Heart left ventricle (tissue), 13 donors: ENCODE data around the gene GPR39.

Experiments used
- POLR2A ChIP-seq, 2 donors: fragments of 450-650 bp; IDR thresholded peaks; one replicate each; pipeline ENCODE4 v1.6.1; 2017; ENCODE audit warnings: antibody characterized with exemption in 2 of 2, mild to moderate bottlenecking in 2 of 2, moderate library complexity in 2 of 2
- TF ChIP-seq, protein P1 (sequence below), 12 donors: fragments of 200-600 bp; sonication (generic) in 4 of 12; IDR thresholded peaks; one replicate each; pipeline versions ENCODE4 v1.5.0 to v1.8.0; 2018 to 2022; ENCODE audit warnings: antibody characterized with exemption in 12 of 12, mild to moderate bottlenecking in 5 of 12
- donor health status: ischemic (EF 13 %, LVEDD 7.1; RV severe dilation, severe dysfunction).
- donor health status: DM: no; HTN: yes; CAD: no.
- donor health status: DM: no; HTN: no; CAD: no.
- donor health status: ischemic (EF 25% LVEDD 6.9; RV normal size, moderate dysfunction).
- donor health status: ischemic (EF 25% LVEDD 5.7; RV mildly dilated, moderate dysfunction).
- donor health status: ischemic (EF 35%, LVEDD 5.7; RV mildly dilated, moderate dysfunction).
- donor health status: nonischemic (EF 11% LVEDD 7.7; RV severe dilation, severe dysfunction).
- donor health status: DM: yes; HTN: yes; CAD: no.
- donor health status: PGD.
- donor health status: ischemic (EF 29% LVEDD 5.4; RV normal size, mild dysfunction).
- donor health status: nonischemic (EF 23%, LVEDD 6.1; RV moderate dilation, normal function).

DNA sequence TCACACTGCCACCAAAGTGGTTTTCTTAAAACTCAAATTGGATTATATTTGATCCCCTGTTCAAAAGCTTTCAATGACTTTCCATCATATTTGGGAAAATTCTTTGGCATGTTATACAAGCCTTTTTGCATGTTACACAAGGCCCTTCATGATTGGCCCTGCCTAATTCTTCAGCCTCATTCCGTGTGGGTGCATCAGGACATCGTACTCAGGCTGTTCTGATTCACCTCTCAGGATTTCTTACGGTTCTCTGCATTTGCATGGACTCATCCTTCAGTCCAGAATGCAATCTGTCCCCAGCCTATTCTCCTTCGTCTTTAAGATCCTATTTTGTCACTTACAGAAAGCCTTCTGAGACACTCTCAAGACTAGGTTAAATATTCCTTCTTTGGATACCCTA is 145.6 kb downstream of the GPR39 start:
- TF ChIP-seq, protein P1, sequence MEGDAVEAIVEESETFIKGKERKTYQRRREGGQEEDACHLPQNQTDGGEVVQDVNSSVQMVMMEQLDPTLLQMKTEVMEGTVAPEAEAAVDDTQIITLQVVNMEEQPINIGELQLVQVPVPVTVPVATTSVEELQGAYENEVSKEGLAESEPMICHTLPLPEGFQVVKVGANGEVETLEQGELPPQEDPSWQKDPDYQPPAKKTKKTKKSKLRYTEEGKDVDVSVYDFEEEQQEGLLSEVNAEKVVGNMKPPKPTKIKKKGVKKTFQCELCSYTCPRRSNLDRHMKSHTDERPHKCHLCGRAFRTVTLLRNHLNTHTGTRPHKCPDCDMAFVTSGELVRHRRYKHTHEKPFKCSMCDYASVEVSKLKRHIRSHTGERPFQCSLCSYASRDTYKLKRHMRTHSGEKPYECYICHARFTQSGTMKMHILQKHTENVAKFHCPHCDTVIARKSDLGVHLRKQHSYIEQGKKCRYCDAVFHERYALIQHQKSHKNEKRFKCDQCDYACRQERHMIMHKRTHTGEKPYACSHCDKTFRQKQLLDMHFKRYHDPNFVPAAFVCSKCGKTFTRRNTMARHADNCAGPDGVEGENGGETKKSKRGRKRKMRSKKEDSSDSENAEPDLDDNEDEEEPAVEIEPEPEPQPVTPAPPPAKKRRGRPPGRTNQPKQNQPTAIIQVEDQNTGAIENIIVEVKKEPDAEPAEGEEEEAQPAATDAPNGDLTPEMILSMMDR (IDR thresholded peaks at IDR 0.05), result no peak
- TF ChIP-seq POLR2A (IDR thresholded peaks at IDR 0.05), result no peak
